NB4 (cell line): Measurements from ENCODE around the gene CCDC57.

Experiments
- CTCF ChIP-seq: IDR thresholded peaks from one replicate; pipeline ENCODE4 v1.5.1; 2012; ENCODE audit warnings: low read depth, low read length
- POLR2A ChIP-seq: IDR thresholded peaks from 2 replicates; pipeline ENCODE4 v1.6.1; 2011; ENCODE audit warnings: mild to moderate bottlenecking; ENCODE audit not compliant: insufficient read length; ENCODE audit errors: extremely low read depth

- no peak for TF ChIP-seq CTCF
- no peak for TF ChIP-seq POLR2A
These were observed 127.4 kb downstream of the CCDC57 start for GRCh38 chr17:82085031-82085861.
